ENCODE measurements around the gene RAB8A.

RAB8A gene

DNA sequence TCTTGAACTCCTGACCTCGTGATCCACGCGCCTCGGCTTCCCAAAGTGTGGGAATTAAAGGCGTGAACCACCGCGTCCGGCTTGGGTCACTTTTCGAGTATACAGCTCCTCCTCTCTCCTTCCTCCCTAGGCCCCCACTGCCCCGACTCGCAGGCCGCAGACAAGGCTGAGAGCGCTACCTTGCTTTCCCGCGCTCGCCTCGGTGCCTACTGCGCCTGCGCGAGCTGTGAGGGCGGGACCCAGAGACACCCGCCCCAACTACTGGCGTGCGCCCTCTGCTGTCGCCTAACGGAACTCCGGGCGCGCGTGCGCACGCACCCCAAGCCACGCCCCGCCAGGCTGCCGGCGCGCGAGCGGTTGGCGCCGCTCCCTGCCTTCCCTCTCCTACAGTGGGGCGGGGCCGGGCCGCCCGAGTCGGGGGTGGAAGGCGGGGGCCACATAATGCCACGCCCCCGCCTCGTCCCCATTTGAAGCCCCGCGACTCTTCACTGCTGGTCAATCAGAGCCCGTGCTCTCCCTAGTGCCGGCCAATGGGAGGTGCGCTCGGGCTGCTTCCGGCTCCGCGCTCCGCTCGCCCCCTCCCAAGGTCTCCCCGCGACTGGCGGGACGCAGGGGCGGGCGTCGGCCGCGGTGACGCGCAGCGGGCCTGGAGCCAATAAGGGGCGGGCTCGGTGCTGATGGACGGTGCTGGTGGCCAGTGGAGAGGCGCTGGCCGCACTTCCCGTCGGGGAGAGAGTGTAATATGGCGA, at the start of gene RAB8A:
Gene RAB8A (plus strand): TSS at position 730 of the 749 bp plus-strand sequence. CDS start 13 bp downstream, at position 743.
- DNase-seq (ENCODE audit: low spot score): peak; percentile 99

DNA sequence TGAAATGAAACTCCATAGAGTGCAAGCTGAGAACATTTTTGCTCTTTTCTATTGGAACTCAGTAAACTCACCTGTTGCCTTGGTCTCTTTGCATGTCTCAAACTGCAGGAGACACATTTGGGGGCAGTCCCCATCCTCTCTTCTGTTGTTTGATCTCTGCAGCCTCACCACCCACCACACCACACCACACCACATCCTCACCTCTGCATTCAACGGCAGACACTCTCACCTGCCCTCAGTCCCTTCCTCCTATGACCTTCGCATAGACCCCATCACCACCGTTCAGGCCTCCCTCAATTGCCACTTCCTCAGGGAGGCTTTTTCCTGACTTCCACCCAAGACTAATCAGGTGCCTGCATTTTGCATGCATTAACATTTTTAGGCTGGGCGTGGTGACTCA, 49.7 kb upstream of the RAB8A start:
- no peak for DNase-seq (ENCODE audit: low spot score)

DNA sequence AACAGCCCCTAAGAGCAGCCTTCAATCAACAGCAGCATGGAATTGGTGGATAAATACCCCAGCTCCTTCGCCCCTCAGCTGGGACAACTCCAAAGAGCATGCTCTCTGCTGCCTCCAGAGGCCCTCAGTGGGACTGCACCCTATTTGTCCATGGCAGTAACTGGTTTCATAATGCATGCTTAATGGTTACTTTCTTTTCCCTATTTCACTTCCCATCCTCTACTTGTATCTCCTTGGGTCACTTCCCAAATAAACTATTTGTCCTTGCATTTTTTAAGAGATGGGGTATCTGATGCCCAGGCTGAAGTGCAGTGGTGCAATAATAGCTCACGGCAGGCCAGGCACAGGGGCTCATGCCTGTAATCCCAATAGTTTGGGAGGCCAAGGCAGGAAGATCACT, 48.9 kb upstream of the RAB8A start:
- peak; percentile 75 for DNase-seq (ENCODE audit: low spot score)

DNA sequence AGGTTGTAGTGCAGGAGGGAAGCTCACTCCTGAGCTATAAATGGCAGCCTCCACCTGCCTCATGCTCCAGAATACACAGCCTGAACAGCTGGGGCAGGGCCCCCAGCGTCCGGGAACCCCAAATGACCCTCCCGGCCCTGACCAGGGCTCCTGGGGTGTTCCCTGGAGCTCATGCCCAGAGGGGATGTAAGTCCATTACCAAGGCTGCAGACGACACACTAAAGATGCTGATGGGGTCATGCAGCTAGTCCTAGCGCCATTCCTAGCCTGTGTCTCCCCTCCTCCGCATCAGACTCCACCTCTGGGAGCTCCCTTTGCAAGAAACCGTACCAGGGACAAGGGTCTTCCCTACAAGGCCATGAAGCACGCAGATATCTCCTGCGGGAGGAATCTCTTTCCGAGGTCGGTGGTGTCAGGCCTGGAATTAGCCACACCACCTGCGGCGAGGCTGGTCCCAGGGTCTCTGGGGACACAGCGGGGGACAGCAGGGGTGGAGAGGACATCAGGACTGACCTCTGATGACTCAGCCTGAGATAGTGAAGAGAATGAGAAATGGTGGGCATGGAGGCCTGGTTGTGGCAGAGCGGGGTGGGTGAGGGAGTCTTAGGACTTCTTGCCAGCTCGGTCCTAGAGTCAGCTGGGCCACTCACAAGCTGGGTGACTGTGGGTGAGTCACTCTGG, 47.3 kb upstream of the RAB8A start:
- DNase-seq (ENCODE audit: low spot score): no peak

DNA sequence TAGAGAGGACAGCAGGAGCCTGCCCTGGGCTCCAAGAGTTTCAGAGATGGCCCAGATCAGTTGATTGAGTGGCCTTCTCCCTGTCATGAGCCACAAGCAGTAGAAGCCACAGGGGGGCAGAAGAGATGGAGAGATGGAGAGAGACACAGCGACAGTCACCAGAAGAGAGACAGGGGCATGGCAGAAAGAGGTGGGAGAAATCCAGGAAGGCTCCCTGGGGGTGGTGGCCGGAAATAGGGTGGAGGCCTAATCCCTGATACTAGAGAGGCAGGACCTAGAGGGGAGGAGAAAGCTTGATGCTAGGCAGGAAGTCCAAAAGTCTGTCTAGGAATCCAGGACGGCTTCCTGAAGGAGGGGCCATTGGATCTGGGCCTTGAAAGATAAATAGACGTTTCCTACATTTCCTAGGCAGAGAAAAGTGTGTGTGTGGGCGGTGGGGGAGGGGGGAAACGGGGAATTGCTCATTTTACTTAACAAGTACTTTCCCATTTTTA, 45.0 kb upstream of the RAB8A start:
- DNase-seq (ENCODE audit: low spot score): peak; percentile 73

DNA sequence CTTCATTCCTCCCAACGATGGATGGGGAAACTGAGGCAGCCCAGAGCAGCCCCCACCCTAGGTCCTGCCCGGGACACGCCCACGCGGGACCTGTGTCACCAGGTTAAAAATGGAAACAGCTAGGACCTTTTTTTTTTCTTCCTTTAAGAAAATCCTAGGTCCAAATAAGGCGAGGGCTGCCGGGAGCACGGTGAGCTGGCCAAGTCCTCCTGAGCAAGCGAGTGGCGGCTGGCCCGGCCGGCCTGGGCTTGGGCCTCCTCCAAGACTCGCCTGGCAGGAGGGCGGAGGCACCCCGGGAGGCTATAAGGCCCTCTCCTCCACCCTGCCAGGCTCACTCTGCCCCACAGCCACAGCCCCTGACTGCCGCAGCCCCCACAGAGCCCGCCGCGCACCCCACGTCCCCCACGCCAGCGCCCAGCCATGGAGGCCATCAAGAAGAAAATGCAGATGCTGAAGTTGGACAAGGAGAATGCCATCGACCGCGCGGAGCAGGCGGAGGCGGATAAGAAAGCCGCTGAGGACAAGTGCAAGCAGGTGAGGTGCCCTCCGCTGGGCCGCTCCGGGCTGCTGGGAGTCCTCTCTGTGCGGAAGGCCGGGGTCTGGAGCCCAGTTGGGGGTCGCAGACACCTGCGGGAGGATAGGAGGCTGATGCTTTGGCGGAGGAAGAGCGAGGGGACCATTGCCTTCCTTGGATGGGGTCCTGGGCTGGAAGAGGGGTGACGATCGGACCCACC, 44.3 kb upstream of the RAB8A start:
- DNase-seq (ENCODE audit: low spot score): no peak

DNA sequence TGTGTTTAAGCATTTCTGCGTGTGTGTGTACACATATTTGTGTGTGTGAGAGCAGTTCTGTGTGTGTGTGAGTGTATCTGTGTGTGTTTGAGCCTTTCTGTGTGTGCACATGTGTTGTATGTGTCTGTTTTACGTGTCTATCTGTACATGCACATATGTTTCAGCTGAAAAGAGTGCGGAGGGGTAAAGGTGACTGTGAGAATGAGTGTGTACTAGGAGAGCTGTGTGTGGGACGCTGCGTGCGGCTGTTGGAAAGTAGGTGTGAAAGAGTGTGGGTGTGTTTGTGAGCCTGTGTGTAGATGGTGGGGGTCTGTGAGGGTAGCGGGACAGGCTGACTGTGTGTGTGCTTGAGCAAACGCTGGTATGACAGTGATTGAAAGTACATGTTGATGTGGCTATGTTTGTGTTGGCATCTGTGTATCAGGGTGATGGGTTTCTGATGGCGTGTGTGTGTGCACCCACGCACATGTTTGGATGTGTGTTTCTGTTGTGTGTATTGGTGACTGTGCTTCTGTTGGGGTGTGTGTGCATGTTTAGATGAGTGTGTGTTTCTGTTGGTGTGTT, 42.9 kb upstream of the RAB8A start:
- DNase-seq (ENCODE audit: low spot score): no peak

DNA sequence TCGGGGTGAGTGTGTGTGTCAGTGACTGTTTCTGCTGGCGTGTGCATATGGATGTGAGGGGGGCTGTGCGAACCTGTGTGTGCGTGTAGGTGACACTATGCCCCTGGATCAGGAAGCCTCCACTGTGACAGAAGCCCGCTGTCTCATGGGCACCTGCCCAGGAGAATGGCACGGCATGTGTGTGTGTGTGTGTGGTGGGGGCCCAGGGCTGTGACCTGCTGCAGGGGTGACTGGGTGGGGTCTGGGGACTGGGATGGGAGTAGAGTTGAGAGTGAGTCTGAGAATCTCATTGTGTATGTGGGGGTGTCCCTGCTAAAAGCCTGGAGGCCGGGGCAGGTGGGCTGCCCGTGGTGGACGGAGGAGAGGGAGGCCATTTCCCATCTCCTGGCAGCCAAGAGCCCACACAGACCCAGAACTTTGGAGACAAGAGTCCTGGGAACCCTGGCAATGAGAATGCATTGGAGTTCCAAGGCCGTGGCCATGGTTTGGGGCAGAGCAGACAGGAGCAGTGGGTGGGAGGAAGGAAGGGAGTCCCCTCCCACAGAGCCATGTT, 41.8 kb upstream of the RAB8A start:
- no peak for DNase-seq (ENCODE audit: low spot score)

DNA sequence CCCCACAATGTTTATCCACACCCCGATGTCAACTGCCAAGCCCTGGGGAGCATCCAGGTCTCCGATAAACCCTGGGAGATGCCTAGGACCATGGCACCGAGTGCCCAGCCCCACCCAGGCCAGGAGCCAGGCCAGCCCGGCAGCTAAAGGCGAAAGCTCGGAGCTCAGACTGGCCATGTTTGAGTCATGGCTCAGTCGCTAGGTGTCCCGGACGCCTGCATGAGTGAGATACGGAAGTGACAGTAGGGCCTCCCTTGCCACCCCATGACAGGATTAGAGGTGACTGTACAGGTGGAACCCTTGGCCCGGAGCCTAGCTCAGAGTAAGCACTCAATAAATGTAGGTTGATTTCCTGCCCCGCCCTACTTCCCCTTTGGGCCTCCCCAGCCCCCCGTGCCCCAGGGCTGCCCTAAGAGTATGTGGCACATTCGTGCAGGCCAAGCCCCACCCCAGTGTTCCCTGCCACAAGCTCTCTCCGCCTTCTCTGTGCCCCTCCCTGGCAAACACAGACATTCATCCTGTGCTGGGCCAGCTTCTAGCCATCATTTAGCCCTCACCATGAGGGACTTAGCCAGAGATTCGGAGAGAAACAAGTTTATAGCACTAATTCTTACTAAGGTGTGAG, 41.2 kb upstream of the RAB8A start:
- DNase-seq (ENCODE audit: low spot score): no peak

DNA sequence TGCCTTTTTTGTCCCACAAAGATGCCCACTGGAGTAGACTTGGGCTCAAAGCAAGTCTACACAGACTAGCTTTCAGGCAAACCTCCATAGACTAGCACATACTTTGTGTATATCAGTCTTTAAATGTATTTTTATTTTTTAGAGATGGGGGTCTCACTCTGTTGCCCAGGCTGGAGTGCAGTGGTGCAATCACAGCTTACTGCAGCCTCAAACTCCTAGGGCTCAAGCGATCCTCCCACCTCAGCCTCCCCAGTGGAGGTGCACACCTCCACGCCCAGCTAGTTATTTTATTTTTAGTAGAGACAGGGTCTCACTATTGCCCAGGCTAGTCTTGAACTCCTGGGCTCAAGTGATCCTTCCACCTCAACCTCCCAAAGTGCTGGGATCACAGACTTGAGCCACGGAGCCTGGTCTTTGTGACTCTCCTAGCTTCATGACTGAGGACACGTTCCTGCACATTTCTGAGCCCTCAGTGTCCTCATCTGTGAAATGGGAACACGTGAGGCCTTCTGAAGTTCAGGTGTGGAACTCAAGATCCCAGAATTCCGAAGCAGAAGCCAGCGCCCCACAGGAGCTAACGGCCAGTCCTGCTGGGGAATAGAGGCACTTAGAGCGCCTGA, 40.5 kb upstream of the RAB8A start:
- no peak for DNase-seq (ENCODE audit: low spot score)

DNA sequence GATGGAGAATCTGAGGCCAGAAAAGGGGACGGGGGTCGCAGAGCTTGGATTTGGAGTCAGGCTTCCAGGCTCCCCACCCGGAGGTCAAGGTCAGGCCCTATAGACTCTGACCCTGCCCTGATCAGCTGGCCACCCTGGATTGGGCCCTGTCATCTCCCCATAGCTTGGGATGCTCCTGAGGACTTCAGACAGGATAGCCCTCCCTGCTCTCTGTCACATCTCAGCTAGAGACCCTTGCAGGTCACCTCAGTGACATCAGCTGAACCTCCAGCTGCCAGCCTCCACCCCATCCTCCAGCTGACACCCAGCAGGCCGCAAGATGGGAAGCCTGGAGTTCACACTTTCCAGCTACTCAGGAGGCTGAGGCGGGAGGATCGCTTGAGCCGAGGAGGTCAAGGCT, 38.2 kb upstream of the RAB8A start:
- no peak for DNase-seq (ENCODE audit: low spot score)

DNA sequence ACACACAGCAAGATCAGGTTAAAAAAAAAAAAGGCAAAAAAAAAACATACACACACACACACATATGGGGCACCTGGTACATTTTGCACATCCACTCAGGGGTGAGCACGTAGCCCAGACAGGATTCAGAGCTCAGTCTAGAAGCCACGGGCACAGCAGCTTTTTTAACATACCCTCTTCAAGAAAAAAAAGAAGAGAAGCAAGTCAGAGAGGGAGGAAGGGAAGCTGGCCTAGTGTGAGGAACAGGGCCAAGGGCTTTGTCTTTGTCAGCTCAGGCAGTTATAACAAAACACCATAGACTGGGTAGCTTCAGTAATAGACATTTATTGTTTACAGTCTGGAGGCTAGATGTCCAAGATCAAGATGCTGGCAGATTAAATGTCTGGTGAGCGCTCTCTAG, 37.7 kb upstream of the RAB8A start:
- no peak for DNase-seq (ENCODE audit: low spot score)

DNA sequence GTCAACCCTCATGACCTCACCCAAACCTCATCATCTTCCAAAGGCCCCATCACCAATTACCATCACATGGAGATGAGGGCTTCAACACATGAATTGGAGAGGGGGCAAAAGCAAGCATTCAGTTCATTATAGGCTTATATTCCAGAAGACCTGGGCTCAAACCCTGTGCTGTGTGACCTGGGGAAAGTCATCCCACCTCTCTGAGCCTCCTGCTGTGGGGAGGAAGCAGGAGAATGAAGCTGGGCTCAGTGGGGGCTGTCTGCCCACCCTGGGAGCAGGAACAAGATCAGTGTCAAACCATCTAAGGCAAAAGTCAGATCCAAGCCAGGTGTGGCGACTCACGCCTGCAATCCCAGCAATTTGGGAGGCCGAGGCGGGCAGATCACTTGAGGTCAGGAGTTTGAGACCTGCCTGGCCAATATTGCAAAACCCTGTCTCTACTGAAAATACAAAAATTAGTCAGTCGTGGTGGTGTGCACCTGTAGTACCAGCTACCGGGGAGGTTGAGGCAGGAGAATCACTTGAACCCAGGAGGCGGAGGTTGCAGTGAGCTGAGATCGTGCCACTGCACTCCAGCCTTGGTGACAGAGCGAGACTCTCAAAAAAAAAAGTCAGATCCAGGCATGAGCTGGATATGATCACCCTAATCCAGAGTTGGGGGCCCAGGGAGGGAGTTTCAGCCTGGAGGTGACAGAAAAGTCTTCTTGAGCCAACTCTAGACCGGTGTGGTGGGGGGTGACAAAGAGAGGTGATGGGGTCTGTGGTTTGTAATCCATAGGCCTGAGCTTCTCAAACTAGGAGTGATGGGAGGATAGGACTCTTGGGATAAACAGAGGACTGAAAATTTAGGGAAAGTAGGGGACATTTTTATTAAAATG, 37.0 kb upstream of the RAB8A start:
- no peak for DNase-seq (ENCODE audit: low spot score)

DNA sequence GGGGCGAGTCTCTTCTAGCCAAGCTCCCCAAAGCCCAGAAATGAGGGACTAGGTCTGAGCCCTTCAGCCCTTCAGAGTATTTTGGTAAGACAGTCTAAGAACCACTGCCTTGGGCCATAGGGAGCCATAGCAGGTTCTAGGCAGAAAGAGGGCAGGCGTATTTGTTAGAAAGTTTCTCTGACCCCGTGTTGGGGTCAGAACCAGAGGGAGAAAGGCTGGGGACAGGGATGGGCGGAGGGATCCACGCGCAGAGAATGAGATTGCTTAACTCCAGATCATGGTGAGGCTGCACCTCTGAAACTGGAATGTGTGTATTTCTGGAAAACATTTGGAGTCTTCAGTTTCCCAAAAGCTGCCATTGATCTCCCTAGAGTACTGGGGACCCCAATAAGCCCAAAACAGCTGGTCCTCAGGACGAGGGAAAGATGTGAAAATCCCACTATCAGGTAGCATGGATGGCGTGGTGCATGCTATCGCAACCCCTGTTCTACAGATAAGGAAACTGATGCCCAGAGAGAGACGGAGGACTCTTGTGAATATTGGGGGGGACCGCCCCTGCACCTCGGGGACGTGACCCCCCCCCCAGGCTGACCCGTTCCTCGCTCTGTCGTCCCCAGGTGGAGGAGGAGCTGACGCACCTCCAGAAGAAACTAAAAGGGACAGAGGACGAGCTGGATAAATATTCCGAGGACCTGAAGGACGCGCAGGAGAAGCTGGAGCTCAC, 36.1 kb upstream of the RAB8A start:
- no peak for DNase-seq (ENCODE audit: low spot score)

DNA sequence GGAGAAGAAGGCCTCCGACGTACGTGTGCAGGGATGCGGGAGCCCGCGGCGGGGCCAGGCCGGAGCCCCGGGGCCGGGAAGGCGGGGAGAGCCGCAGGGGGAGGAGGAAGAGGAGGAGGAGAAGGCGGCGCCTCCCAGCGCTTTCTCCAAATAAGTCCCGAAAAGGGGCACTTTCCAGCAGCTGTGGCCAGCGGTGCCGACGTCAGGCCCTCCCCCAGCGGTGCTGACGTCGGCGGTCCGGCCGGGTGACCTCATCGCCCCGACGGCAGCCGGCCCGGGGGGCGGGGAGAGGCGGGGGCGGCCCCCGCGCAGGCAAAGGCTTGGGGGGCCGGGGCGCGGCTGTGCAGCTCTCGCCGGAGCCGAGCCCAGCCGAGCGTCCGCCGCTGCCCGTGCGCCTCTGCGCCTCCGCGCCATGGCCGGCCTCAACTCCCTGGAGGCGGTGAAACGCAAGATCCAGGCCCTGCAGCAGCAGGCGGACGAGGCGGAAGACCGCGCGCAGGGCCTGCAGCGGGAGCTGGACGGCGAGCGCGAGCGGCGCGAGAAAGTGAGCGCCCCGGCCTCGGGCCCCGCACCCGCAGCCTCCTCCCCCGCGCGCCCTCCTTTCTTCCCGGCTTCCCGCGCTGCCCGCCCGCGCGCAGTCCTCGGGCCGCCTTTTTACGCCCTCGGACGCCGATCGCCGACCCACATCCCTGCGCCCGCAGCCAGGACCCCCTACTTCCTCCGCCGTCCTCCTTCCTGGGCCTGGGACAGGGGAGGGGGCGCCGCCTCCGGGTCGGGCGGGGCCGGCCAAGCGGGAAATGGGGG, 35.3 kb upstream of the RAB8A start, which contains the start of gene TPM4:
Gene TPM4 (plus strand): TSS at position 342 of the 804 bp plus-strand sequence. CDS start 71 bp downstream, at position 413.
- peak; percentile 65 for DNase-seq (ENCODE audit: low spot score)

DNA sequence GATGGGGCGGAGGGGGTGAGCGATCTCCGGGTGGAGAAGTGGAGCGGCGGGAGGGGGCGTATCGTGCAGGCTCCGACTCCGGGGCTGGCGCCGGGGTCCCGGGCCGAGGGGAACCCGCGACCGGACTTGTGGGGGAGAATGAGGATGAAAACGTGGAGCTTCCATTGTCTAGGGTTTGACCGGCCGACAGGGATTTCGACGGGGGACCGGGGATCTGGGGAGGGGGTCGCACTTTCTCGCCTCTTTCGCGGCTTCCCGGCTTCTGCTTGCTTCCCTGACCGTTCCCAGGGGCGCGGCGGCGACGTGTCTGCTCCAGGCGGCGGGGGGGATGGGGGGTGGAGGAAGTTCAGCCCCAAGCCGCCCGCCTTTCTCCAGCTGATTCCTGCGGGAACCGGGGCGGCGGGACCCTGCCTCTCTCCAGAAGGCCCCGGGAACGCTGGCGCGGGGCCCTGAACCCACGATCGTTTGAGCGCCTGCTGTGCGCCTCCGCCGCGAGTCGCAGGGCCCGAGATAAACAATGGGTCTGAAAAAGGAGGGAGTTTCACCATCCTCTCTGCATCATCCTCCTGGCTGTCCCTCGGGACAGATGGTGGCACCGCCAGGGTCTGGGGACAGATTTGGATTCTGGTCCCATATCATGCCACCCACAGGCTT, 34.6 kb upstream of the RAB8A start:
- peak; percentile 47 for DNase-seq (ENCODE audit: low spot score)

DNA sequence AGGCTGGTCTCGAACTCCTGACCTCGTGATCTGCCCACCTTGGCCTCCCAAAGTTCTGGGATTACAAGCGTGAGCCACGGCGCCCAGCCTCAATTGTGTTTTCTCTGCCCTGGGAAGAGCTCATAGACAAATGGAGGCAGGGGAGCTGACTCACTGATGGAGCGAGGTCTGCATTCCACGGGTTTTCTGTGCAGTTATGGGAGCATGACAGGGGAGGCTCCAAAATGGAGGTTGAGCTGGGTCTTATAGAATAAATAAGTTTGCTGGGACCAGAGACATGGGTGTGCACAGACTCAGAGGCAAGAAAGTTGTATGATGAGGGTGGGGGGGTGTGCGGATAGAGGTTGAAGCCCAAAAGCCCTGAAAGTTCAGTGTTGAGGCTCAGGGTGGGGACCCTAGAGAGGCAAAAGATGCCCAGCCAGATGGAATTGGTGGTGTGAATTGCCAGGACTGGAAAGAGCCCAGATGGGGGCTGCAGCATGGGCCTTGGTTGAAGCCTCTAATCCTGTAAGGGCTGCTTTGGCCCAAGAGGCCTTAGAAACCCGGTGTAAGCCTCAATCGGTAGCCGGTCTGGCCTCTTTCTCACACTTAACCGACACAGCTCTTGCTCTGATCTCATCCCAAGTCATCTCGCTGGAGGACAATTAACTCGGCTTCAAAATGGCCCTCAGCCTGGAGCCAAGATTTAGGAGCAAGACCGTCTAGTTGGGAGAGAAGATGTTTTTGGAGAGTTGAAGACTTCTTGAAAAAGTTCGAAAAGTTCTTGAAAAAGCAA, 33.5 kb upstream of the RAB8A start:
- DNase-seq (ENCODE audit: low spot score): peak; percentile 58

All from NAMALWA (cell line).